Endothelial cell of hepatic sinusoid (primary cell): Measurements from ENCODE around the gene GON7.
"Not testable (repeated sequence)": the region's sequence is repeated elsewhere in the genome, so short reads cannot be mapped to it uniquely, and the experiment has no call there.

Experiments
- in situ Hi-C: cut with HindIII; loops from 2 replicates; pipeline ENCODE4 v1.10.0; 2017; ENCODE audit warnings: low sequenced_read_pairs

The GON7 gene

DNA sequence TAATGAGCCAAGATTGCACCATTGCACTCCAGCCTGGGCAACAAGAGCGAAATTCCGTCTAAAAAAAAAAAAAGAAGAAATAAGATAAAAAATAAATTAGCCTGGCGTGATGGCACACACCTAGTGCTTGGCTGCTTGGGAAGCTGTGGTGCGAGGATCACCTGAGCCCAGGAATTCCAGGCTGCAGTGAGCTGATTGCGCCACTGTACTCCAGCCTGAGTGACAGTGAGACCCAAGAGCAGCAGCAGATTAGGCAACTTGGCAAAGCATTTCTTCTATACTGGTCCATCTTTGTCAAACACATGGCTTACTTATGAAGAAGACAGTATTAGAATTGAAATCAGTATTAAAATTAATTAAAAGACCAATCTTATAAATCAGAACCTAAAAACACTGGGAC, 6.3 kb downstream of the GON7 start:
- in situ Hi-C loops = no loop called here

DNA sequence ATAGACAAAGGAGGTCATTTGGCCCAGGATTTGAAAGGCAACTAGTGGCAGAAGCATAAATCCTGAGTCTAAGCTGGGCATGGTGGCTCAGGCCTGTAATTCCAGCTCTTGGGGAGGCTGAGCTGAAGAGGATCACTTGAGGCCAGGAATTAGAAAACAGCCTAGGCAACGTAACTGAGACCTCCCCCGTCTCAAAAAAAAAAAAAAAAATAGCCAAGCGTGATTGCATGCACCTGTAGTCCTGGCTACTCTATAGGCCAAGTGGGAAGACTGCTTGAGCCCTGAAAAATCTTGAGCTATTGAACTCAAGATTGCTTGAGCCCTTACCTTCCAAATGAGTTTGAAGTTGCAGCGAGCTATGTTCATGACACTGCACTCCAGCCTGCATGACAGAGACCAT, 7.8 kb downstream of the GON7 start:
- in situ Hi-C loops = no loop called here

DNA sequence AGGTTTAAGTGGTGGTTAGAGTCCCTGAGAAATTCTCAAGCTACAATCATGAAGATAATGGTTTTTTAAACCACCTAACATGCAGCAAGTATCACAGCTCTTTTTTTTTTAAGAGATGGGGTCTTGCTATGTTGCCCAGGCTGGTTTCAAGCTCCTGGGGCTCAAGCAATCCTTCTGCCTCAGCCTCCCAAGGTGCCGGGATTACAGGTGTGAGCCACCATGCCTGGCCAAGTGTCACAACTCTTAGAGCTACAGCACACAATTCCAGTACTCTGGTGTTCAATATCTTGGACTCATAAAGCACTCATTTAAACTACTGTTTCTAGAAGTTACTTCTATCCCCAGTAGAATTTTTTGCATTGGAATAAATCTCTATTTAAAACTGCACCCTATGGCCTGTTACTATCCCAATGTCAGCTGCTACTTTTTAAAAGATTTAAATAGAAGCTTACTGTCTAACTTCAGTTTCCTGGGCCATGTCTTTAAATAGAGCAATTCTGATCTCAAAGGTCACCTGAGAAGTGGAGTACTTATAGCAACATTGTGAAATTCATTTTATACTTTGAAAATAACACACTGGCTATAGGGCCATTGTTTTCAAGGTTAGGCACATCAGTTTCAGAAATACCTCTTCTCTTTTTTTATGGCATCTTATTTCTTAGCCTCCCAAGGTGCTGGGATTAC, 11.4 kb downstream of the GON7 start:
- in situ Hi-C loops = no loop called here

DNA sequence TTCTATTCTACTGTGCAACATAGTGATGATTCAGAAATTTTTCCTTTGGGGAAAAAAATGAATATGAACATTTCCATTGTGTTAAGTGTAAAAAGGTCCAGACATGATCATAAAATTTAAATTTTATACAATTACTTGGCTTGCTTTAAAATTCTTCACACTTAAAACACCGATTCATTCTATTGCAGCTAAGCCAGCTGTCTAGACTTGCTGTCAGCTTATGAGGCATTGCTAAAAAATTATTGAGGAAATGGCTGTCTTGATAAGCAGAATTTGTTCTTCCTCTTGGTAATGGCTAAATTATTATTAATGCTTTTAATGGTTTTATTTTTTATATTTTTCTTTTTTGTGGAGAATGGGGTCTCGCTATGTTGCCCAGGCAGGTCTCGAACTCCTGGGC, 19.9 kb downstream of the GON7 start:
- in situ Hi-C loops = no loop called here

DNA sequence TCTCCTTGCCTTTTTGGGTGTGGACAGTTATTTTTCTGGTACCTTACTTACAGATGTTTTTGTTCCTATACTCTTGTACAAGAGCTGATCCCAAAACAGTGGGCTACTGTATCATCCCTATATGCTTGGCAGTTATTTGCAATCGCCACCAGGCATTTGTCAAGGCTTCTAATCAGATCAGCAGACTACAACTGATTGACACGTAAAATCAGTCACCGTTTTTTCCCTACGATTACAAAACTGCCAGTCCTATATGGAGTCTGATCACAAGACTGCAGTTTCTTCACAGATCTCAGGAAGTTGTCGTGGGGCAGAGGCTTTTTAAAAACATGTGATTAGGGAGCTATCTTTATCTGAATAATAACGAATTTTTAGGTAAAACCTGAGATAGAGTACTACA, 20.4 kb downstream of the GON7 start:
- in situ Hi-C loops = no loop called here

DNA sequence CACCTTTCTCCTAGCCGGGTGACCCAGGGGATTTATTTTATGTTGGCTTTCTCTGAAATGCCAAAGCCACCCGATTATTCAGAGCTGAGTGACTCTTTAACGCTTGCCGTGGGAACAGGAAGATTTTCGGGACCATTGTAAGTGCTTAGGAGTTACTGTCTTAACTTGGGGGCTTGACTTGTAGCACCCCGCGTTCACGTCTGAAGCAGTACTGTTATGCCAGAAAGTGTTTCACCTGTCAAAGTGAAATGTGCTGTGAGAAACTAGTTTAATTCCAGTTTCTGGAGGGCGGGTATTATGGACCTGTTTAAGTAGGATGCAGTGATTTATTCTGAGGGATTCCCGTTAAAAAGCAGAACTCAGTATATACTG, 21.5 kb downstream of the GON7 start:
- in situ Hi-C loops = no loop called here

DNA sequence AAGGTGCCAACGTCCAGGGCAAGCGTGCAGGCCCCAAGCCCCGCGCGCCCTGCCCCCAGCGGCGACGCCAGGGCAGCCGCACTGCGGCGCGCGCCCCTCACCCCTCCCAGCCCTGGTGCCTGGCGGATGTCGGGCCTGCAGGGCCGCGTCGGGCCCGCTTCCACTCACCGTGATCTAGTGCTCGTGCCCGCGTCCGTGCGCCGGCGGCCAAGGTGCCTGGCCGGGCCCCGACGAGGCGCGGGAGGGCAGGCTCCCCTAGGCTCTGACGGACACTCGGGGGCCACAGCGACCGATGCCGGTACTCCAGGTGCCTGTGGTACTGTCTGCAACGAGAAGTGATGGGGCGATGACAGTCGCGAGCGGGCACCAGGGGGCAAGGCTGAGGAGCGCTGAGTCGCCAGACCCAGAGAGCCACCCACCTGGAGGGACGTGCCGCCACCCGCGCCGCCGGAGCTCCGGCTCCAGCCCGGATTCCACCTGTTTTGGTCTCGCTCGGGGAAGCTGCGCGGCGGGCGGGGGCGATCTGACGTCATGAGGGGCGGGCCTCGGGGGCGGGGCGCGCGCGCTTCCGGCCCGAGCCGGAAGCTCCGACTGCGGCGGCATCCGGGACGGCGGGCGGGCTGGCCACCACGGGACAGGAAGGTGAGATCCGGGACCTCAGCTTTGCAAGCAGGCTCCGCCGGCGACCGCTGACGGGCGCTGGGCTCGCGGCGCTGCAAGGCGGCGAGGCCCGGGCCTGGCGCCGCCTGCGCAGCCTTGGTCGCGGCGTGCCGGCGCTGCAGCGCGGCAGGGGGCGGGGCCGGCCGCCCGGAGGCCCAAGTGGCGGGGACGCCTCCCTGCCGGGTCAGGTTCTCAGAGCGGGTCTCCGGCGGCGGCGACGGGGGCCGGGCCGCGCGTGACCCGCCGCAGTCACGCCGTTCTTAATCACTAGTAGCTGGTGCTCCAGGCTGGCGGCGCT, 22.2 kb downstream of the GON7 start, which contains the start of the genes LYSET and MOAP1:
Gene LYSET, plus strand, starts transcription at position 927 of the 958 bp plus-strand sequence. CDS start 89 bp downstream, outside the sequence.
Gene MOAP1, minus strand, starts transcription at position 507 of the 958 bp plus-strand sequence. CDS start 655 bp downstream, outside the sequence.
- in situ Hi-C loops = no loop called here

DNA sequence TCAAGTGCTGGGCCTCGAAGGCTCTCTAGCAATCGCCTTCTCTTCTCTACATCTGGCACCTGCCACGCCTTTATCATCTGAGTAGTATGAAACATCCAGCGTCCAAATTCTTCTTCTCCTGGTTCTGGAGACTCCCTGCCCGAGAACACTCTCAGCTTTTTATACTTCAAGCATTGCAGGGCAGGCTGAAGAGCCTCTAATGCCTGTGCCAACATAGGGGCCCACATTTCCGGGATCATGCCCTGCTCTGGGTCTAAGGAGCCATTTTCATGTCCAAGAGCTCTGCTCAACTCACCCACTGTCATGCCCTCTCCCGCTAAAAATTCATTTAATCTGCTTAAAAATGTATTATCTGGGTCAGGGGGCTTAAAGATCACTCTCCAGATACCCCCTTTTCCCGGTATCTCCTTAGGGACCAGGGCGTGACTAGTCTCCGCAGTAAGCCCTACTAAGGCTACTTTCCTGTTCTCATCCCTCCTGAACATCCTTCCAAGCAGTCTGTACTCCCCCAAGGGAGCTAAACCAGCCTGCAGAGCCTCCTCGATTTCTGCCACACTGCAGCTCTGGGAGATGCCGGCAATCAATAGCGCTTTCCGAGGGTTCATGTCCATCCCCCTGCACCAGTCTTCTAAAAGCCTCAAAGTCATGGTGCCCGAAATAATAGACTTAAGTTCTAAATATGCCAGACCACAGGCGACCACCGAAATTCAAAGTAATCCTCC, 23.1 kb downstream of the GON7 start:
- in situ Hi-C loops = no loop called here

DNA sequence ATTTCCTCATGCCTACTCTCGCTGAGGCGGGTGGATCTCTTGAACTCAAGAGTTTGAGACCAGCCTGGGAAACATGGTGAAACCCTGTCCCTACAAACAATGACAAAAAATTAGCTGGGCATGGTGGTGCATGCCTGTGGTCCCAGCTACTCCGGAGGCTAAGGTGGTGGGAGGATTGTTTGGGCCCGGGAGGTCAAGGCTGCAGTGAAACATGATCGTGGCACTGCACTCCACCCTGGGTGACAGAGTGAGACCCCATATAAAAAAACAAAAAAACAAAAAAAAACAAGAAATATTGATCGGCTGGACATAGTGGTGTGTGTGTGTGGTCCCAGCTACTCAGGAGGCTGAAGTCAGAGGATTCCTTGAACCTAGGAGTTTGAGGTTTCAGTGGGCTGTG, 31.4 kb downstream of the GON7 start:
- in situ Hi-C loops = loop anchor here (5.0 kb wide), 1 partner anchor 93 kb away; no protein-coding TSS in a partner anchor

DNA sequence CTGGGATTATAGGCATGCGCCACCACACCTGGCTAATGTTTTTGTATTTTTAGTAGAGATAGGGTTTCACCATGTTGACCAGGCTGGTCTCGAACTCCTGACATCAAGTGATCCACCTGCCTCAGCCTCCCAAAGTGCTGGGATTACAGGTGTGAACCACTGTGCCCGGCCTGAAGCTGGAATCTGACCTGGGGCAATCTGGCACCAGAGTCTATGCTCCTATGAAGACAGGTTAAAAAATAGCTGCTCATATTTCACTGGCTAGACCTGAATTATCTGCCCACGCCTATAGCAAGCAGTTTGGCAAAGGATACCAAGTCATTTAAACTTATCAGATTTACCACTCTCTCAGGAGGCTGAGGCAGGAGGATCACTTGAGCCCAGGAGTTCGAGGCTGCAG, 32.1 kb downstream of the GON7 start:
- in situ Hi-C loops = loop anchor here (5.0 kb wide), 1 partner anchor 92 kb away; no protein-coding TSS in a partner anchor

DNA sequence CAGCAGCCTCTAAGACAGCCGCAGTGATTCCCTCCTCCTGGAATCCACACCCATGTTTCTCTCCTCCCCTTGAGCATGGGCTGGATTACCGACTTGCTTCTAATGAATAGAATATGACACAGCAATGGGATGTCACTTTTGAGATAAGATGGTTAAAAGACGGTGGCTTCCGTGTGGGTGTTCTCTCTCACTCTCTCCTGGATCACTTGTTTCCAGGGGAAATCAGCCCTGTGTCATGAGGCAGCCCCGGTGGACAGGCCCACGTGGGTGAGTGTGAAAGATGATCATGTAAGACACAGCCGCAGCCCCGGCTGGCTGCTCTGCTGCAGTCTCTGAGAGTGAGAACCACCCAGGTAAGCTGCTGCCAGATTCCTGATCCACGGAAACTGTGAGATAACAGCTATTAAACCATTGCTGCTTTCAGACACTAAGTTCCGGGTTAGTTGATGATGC, 32.9 kb downstream of the GON7 start:
- in situ Hi-C loops = no loop called here

DNA sequence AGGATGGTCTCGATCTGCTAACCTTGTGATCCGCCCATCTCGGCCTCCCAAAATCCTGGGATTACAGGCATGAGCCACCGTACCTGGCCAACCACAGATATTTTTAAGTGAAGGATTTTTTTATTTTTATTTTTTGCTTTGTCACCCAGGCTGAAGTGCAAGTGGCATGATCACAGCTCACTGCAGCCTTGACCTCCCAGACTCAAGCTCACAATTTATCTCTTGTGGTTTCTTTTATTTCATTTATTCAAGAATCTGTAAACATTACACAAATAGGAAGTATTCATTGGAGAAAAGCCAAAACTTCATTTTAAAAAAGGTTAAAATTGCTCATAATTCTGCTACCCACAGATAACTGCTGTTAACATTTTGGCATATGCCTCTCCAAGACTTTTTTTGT, 35.5 kb downstream of the GON7 start:
- in situ Hi-C loops = no loop called here

DNA sequence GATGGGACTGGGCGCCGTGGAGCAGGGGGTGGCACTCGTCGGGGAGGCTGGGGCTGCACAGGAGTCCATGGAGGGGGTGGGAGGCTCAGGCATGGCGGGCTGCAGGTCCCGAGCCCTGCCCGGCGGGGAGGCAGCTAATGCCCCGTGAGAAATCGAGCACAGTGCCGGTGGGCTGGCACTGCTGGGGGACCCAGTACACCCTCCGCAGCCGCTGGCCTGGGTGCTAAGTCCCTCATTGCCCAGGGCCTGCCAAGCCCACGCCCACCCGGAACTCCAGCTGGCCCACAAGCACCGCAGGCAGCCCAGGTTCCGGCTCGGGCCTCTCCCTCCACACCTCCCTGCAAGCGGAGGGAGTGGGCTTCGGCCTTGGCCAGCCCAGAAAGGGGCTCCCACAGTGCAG, 36.7 kb downstream of the GON7 start:
- in situ Hi-C loops = not testable (repeated sequence)

DNA sequence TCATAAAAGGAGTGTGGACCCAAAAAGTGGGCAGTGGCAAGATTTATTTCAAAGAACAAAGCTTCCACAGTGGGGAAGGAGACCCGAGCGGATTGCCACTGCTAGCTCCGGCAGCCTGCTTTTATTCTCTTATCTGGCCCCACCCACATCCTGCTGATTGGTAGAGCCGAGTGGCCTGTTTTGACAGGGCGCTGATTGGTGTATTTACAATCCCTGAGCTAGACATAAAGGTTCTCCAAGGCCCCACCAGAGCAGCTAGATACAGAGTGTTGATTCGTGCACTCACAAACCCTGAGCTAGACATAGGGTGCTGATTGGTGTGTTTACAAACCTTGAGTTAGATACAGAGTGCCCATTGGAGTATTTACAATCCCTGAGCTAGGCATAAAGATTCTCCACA, 37.2 kb downstream of the GON7 start:
- in situ Hi-C loops = not testable (repeated sequence)

DNA sequence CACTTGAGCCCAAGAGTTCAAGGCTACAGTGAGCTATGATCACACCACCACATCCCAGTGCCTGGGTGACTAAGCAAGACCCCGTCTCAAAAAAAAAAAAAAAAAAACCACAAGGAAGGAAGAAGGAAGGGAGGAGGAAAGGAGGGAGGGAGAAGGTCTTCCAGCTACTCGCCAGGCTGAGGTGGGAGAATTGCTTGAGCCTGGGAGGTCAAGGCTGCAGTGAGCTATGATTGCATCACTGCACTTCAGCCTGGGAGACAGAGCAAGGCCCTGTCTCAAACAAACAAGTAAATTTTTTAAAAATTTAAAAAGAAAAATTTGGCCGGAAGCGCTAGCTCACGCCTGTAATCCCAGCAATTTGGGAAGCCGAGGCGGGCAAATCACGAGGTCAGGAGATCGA, 38.3 kb downstream of the GON7 start:
- in situ Hi-C loops = not testable (repeated sequence)

DNA sequence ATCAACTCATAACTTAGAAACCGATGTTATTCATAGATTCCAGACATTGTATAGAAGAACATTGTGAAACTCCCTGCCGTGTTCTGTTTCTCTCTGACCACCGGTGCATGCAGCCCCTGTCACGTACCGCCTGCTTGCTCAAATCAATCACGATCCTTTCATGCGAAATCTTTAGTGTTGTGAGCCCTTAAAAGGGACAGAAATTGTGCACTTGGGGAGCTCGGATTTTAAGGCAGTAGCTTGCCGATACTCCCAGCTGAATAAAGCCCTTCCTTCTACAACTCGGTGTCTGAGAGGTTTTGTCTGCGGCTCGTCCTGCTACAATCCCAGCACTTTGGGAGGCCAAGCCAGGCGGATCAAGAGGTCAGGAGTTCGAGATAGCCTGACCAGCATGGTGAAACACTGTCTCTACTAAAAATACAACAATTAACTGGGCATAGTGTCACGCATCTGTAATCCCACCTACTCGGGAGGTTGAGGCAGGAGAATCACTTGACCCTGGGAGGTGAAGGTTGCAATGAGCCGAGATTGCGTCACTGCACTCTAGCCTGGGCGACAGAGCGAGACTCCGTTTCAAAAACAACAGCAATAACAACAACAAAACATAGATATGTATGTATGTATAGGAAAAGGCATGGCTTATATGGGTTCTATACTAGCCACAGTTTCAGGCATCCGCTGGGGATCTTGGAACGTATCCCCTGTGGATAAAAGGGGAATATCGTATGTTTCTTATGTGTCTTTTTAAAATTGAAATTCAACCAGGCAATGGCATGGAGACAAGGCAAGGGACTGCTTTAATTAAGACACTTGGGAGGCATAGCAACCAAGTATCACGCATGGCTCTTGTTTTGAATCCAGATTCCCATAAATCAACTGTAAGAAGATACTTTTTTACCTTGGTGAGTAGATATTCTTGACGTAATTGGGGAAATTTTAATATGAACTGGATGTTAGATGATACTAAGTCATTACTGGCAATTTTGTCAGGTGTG, 41.3 kb downstream of the GON7 start:
- in situ Hi-C loops = not testable (repeated sequence)

DNA sequence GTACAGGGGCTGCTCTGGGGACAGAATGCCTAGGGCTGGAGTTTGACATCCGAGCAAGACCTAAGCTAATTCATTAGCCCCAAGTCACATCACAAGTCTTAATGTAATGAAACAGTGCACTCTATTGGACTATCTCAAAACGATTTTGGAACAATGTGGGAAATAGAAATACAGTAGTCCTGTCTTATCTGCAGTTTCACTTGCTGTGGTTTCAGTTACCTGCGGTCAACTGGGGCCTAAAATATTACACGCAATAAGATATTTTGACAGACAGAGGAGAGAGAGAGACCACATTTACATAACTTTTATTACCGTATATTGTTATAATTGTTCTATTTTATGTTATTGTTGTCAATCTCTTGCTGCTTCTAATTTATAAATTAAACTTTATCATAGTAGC, 43.3 kb downstream of the GON7 start:
- in situ Hi-C loops = no loop called here

DNA sequence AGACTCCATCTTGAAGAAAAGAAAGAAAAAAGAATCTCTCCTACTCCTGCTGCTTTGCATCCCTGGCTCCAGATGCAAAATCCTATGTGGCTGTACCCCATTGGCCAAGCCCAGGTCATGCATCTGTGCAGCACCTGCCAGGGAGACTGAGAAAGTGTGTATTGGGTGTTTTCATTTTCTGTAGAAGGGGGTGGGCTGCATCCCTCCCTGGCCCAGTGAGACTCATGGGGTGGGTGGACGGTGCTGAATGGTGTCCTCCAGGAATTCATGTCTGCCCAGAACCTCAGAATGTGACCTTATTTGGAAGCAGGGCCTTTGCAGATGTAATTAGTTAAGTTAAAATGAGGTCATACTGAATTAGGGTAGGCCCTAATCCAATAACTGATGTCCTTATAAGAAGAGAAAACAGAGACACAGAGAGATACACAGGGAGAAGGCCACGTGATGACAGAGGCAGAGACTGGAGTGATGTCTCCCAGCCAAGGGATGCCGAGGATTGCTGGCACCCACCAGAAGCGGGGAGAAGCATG, 45.4 kb downstream of the GON7 start:
- in situ Hi-C loops = no loop called here

DNA sequence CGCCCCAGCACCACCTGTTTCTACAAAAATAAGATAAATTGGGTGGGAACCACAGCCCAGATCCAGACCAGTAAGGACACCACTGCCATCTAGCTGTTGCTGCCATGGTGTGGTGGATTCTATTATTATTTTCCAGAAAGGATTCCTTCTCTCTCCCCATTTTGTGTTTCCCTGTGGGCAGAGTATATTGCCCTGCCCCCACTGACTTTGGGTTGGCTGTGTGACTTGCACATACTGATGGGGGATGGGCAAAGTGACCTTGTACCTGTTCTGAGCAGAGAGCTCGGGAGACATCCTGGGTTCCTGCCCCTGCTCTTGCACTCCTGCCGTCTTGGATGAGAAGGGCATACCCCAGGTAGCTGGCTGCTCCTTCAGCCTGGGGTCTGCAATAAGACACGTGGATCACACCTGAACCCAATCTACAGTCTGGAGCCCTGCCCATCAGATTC, 46.5 kb downstream of the GON7 start:
- in situ Hi-C loops = no loop called here
